Activated CD4-positive, alpha-beta T cell treated with anti-CD3 and anti-CD28 coated beads for 4 hours (primary cell): Measurements from ENCODE around the gene CPT1C.

Source experiments
- DNase-seq, 2 donors: peaks; one replicate each; pipeline ENCODE4 v3.0.0-alpha.2; 2020

CPT1C gene

GRCh38 chr19:49690656-49691242 is at the start of gene CPT1C:
TSS of gene CPT1C (plus strand) at chr19:49691116. CDS start at chr19:49692253, 1,137 bp downstream.
- DNase-seq, result peak; percentile 51 to 53

GRCh38 chr19:49641688-49642491 is 49.0 kb upstream of the CPT1C start, which contains the start of gene SCAF1:
TSS of gene SCAF1 (plus strand) at chr19:49642209. CDS start at chr19:49645027, 2,818 bp downstream.
- peak; percentile 98 to 99 for DNase-seq

GRCh38 chr19:49642492-49643035 is 48.4 kb upstream of the CPT1C start:
- DNase-seq, result no peak

GRCh38 chr19:49643466-49643865 is 47.5 kb upstream of the CPT1C start:
- DNase-seq, result no peak

GRCh38 chr19:49645592-49645991 is 45.3 kb upstream of the CPT1C start:
- DNase-seq, result no peak

- no peak for DNase-seq
These were observed 44.9 kb upstream of the CPT1C start for GRCh38 chr19:49645995-49646394.

GRCh38 chr19:49646586-49646985 is 44.3 kb upstream of the CPT1C start:
- DNase-seq, result no peak

GRCh38 chr19:49651029-49651819 is 39.7 kb upstream of the CPT1C start:
- DNase-seq, result no peak

- DNase-seq, result no peak
These were observed 38.9 kb upstream of the CPT1C start for GRCh38 chr19:49651820-49652550.

- DNase-seq, result no peak
These were observed 38.1 kb upstream of the CPT1C start for GRCh38 chr19:49652551-49653465.

GRCh38 chr19:49653466-49653806 is 37.5 kb upstream of the CPT1C start:
- DNase-seq, result no peak

GRCh38 chr19:49654581-49654980 is 36.3 kb upstream of the CPT1C start:
- no peak for DNase-seq

- DNase-seq, result no peak
These were observed 35.1 kb upstream of the CPT1C start for GRCh38 chr19:49655570-49656455.

GRCh38 chr19:49656456-49657109 is 34.3 kb upstream of the CPT1C start:
- DNase-seq, result no peak

GRCh38 chr19:49657493-49658138 is 33.3 kb upstream of the CPT1C start:
- DNase-seq, result no peak

GRCh38 chr19:49658139-49658517 is 32.8 kb upstream of the CPT1C start:
- no peak for DNase-seq

- no peak for DNase-seq
These were observed 32.1 kb upstream of the CPT1C start for GRCh38 chr19:49658566-49659442.

GRCh38 chr19:49660338-49660961 is 30.5 kb upstream of the CPT1C start:
- no peak for DNase-seq
